Activated T-helper 1 cell treated with anti-CD3 and anti-CD28 coated beads, Interleukin-12 subunit alpha, Interleukin-12 subunit beta, Interleukin-2, Interleukin-4 antibody, amounts not matched to agents 30 ng/mL and 10 ng/mL and 1 ng/mL, durations not matched to agents 14 hours and 24 hours and 36 hours (primary cell): ENCODE measurements around the gene CHSY1. TPM values are rescaled to one million over a fixed set of nuclear protein-coding genes. Genes with fewer than 3 reads are reported as not detected.

Experiments
- DNase-seq: peaks from one replicate; pipeline ENCODE4 v3.0.0; 2021; ENCODE audit warnings: low spot score
- H3K27ac Mint-ChIP-seq: one replicate; pipeline ENCODE4 v1.8.0; 2021; ENCODE audit warnings: mild to moderate bottlenecking, mixed read lengths
- H3K27me3 Mint-ChIP-seq: one replicate; pipeline ENCODE4 v1.8.0; 2022; ENCODE audit warnings: mild to moderate bottlenecking, moderate library complexity, mixed read lengths; ENCODE audit not compliant: insufficient read depth
- H3K36me3 Mint-ChIP-seq: one replicate; pipeline ENCODE4 v1.8.0; 2021; ENCODE audit warnings: low read depth, mixed read lengths
- H3K4me1 Mint-ChIP-seq: one replicate; pipeline ENCODE4 v1.8.0; 2021; ENCODE audit warnings: low read depth, mixed read lengths
- H3K4me3 Mint-ChIP-seq: one replicate; pipeline ENCODE4 v1.8.0; 2021; ENCODE audit warnings: mild to moderate bottlenecking, moderate library complexity, mixed read lengths
- H3K9me3 Mint-ChIP-seq: one replicate; pipeline ENCODE4 v1.8.0; 2021; ENCODE audit warnings: mixed read lengths
- intact Hi-C: fragments of 100-400 bp; cut with micrococcal nuclease; formaldehyde crosslinking; loops from one replicate; pipeline ENCODE4 v1.15.1; 2024
- total RNA-seq: library from RNA; stranded (reverse); gene quantifications from 2 replicates; pipeline ENCODE4 v1.2.3, GENCODE V29; 2022

CHSY1 gene
- total RNA-seq, 1 donor from 2014 or later: 76.3 TPM

- peak overlapping the region; percentile 34 for H3K27ac Mint-ChIP-seq
- H3K27me3 Mint-ChIP-seq: no peaks in the 10 kb centered on the region
- intact Hi-C loops: no loop called here
- no peak overlapping the region for H3K4me3 Mint-ChIP-seq
- no peaks in the 10 kb centered on the region for H3K9me3 Mint-ChIP-seq
- DNase-seq: no peak
- H3K36me3 Mint-ChIP-seq: peaks cover 50% of the 10 kb centered on the region
- peaks cover 73% of the 10 kb centered on the region for H3K4me1 Mint-ChIP-seq
These were observed 78.4 kb downstream of the CHSY1 start for GRCh38 chr15:101173233-101174119.

- Mint-ChIP-seq H3K27ac (peak overlapping the region; percentile 45), H3K36me3 (peaks cover 41% of the 10 kb centered on the region), H3K4me1 (peaks cover 73% of the 10 kb centered on the region), H3K9me3 (peaks cover under 1% of the 10 kb centered on the region), H3K27me3 (no peaks in the 10 kb centered on the region), H3K4me3 (no peak overlapping the region)
- DNase-seq: no peak
- intact Hi-C loops: no loop called here
These were observed 79.3 kb downstream of the CHSY1 start for GRCh38 chr15:101172501-101173071.

GRCh38 chr15:101171954-101172353 is 79.9 kb downstream of the CHSY1 start:
- no peak overlapping the region for H3K4me3 Mint-ChIP-seq
- intact Hi-C loops: no loop called here
- DNase-seq: no peak
- H3K27ac Mint-ChIP-seq: no peak overlapping the region
- H3K4me1 Mint-ChIP-seq: peaks cover 76% of the 10 kb centered on the region
- peaks cover 7% of the 10 kb centered on the region for H3K9me3 Mint-ChIP-seq
- peaks cover 41% of the 10 kb centered on the region for H3K36me3 Mint-ChIP-seq
- H3K27me3 Mint-ChIP-seq: no peaks in the 10 kb centered on the region

- Mint-ChIP-seq H3K9me3 (peaks cover 17% of the 10 kb centered on the region), H3K4me3 (no peak overlapping the region), H3K4me1 (peaks cover 69% of the 10 kb centered on the region), H3K36me3 (peaks cover 46% of the 10 kb centered on the region), H3K27ac (peak overlapping the region; percentile 26), H3K27me3 (no peaks in the 10 kb centered on the region)
- intact Hi-C loops: no loop called here
- no peak for DNase-seq
These were observed 81.1 kb downstream of the CHSY1 start for GRCh38 chr15:101170568-101171350.

DNA sequence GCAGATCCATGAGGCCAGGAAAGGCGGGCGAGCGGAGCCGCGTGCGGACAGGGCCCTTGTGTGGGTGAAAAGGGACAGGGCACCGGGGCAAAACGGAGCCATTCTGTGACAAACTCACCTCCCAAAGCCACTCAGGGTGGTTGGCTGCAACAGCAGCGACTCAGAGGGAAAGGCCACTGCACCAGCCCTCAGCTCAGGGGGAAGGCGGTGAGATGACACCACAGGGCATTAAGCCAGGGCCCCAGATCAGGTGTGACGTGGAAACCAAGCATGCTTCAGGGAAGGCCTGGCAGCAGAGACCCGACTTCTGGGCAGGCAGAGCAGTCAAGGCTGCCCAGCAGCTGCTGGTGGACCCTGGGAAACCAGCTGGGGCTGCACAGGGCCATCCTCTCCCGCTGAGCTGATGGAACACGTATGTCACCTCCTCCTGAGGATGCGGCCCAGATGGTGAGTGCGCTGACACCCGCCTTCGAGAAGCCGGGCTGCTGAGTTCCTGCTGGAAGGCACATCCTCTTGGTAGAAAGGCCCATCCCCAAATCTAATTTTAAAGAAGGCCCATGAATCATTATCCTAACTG is 82.3 kb downstream of the CHSY1 start:
- no peak overlapping the region for H3K4me3 Mint-ChIP-seq
- no peaks in the 10 kb centered on the region for H3K27me3 Mint-ChIP-seq
- peak overlapping the region; percentile 88 for H3K27ac Mint-ChIP-seq
- no peak for DNase-seq
- intact Hi-C loops: loop anchor here (2.0 kb wide), 2 partner anchors 33 to 81 kb away; no protein-coding TSS in a partner anchor
- peaks cover 27% of the 10 kb centered on the region for H3K9me3 Mint-ChIP-seq
- H3K4me1 Mint-ChIP-seq: peaks cover 57% of the 10 kb centered on the region
- peaks cover 44% of the 10 kb centered on the region for H3K36me3 Mint-ChIP-seq

DNA sequence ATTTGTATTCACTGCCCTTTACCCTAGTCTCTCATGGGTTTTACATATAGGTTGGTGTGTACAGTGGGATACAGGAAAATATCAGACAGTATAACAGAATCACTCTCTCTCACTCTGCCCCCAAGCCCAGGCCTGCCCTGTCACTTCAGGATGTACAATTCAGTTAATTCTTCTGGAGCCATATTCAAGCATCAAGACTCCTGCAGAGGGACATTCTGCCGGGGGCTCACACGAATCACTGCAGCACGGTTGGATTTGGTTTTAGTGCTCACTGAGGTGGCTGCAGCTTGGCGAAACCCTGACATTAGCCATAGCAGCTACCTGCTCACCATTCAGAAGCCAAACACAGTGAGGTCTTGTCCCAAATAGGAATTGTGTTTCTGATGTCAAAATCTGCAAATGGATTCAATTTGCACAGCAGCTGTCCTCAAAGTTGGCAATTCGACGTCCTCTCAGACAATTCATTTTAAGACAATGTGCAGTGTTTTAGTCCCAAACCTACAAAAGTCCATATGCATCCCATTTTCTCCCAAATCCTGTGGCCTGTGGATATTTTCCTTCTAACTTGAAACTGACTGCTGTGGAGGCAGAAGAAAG is 82.9 kb downstream of the CHSY1 start:
- Mint-ChIP-seq H3K9me3 (peaks cover 33% of the 10 kb centered on the region), H3K4me1 (peaks cover 56% of the 10 kb centered on the region), H3K27ac (peak overlapping the region; percentile 88), H3K36me3 (peaks cover 44% of the 10 kb centered on the region), H3K27me3 (no peaks in the 10 kb centered on the region), H3K4me3 (peak overlapping the region; percentile 66)
- DNase-seq: no peak
- intact Hi-C loops: loop anchor here (1.0 to 2.0 kb wide), 6 partner anchors 10 to 82 kb away; no protein-coding TSS in a partner anchor

DNA sequence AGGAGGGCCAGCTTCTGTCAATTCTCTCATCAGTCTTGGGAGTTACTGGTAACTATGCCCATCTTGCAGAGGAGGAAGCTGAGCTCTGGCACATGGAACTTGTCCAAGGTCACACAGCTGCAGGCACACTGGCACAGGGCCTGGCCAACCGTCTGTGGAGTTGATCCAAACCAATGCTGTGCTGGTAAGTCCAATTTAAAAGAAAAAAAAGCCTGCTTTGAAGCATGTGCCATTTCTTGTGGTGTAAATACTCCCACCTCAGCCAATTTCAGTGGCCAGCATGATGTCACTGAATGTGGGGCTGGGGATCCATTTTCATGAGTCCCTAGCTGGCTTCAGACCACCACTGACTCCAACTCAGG is 83.4 kb downstream of the CHSY1 start:
- intact Hi-C loops: loop anchor here (1.0 to 2.0 kb wide), 6 partner anchors 9 to 82 kb away; no protein-coding TSS in a partner anchor
- peak overlapping the region; percentile 88 for H3K27ac Mint-ChIP-seq
- peaks cover 38% of the 10 kb centered on the region for H3K9me3 Mint-ChIP-seq
- no peak for DNase-seq
- peak overlapping the region; percentile 66 for H3K4me3 Mint-ChIP-seq
- H3K27me3 Mint-ChIP-seq: no peaks in the 10 kb centered on the region
- H3K4me1 Mint-ChIP-seq: peaks cover 57% of the 10 kb centered on the region
- H3K36me3 Mint-ChIP-seq: peaks cover 45% of the 10 kb centered on the region

DNA sequence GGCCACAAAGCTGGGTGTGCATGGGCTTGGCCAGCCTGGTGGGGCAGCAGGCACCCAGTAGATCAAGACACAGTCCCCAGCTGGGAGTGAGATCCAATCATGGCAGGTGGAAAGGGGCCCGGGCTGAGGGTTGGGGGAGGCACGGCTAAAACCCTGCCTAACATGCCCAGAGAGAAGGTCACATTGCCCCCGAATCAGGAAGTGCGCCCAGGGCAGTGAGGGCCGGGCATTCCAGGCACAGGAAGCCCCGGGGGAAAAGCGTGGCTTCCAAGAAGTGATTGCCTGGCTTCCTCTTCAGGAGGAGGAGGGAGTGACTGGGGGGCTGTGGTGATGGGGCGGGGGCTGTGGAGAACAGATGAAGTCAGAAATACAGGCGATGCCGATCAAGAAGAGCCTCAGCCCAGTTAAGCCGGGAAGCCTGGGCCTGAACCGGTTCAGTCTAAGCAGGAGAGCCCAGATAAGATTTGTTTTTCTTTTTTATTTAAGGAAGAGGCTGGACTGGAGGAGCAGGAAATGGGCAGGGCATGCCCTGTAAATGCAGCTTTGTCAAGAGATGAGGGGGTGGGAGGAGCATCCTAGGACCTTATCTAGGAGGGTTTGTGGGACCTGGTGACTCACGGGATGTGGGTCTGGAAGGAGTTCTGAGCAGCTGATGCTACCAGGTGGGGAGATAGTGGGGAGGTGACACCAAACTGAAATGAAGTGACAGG is 83.9 kb downstream of the CHSY1 start:
- peaks cover 39% of the 10 kb centered on the region for H3K9me3 Mint-ChIP-seq
- DNase-seq: peak; percentile 77
- peaks cover 58% of the 10 kb centered on the region for H3K4me1 Mint-ChIP-seq
- intact Hi-C loops: loop anchor here (1.0 to 2.0 kb wide), 6 partner anchors 9 to 83 kb away; no protein-coding TSS in a partner anchor
- peaks cover 42% of the 10 kb centered on the region for H3K36me3 Mint-ChIP-seq
- peak overlapping the region; percentile 58 for H3K4me3 Mint-ChIP-seq
- peak overlapping the region; percentile 88 for H3K27ac Mint-ChIP-seq
- no peaks in the 10 kb centered on the region for H3K27me3 Mint-ChIP-seq

GRCh38 chr15:101167411-101167752 is 84.5 kb downstream of the CHSY1 start:
- H3K4me3 Mint-ChIP-seq: peak overlapping the region; percentile 58
- peaks cover 39% of the 10 kb centered on the region for H3K9me3 Mint-ChIP-seq
- H3K27me3 Mint-ChIP-seq: no peaks in the 10 kb centered on the region
- intact Hi-C loops: no loop called here
- H3K4me1 Mint-ChIP-seq: peaks cover 54% of the 10 kb centered on the region
- H3K27ac Mint-ChIP-seq: peak overlapping the region; percentile 88
- peaks cover 40% of the 10 kb centered on the region for H3K36me3 Mint-ChIP-seq
- DNase-seq: no peak

DNA sequence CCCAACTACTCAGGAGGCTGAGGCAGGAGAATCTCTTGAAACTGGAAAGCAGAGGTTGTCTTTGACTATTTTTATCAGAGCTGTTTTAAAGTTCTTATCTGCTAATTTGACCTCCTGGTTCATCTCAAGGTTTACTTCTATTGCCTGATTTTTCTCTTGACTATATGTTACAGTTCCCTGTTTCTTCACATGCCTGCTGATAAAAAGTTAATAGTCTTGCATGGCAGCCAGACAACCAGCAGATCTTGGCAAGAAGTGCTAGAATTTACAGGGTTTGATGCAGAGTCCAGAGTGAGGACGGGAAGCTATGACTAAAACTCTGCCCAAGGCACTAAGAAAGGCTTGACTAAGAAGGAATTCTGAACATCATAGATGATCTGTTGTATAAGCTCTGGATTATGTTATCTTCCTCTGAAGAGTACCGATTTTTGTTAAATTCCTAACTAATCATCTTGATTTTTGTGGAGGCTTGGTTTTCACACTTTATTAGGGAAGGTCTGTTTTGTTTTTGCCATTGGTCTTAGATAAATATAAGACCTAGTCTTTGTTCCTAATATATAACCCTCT is 85.9 kb downstream of the CHSY1 start:
- Mint-ChIP-seq H3K36me3 (peaks cover 42% of the 10 kb centered on the region), H3K27me3 (no peaks in the 10 kb centered on the region), H3K4me3 (no peak overlapping the region), H3K9me3 (peaks cover 39% of the 10 kb centered on the region), H3K27ac (no peak overlapping the region), H3K4me1 (peaks cover 65% of the 10 kb centered on the region)
- intact Hi-C loops: no loop called here
- no peak for DNase-seq

DNA sequence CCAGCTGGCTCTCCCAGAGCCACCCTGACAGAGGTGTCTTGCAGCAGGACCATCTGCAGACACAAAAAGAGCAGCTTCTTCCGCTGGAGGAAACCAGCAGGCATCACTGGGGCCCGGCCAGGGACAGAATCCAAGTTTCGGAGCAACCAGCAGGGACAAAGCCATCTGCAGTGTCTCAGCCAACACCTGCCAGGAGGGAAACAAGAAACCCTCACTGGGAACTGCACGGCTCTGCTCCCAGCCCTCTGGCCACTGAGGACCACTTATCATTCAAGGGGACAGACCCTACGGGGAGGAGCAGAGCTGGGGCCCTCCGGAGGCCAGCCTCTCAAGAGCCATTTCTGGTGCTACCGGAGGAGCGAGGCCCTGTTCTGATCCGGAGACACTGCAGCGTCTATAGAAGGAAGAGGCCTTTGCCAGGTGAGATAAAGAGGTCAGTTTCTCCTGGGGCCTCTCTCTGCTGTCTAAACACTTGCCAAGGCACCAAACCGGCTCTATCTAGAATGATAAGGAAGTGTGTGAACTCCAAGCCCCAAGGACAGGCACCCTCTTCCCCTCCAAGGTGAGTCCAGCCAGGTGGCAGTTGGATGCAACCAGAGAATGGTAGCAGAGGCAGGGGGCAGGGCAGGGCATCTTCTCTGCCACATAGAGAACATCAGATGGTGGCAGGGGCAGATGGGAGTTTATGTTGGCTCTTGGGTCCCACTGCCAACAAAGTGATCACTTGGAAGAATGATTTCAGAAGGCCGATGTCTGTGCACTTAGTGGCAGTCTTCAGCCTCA is 89.0 kb downstream of the CHSY1 start:
- H3K36me3 Mint-ChIP-seq: peaks cover 41% of the 10 kb centered on the region
- DNase-seq: no peak
- no peak overlapping the region for H3K4me3 Mint-ChIP-seq
- H3K27ac Mint-ChIP-seq: no peak overlapping the region
- peaks cover 60% of the 10 kb centered on the region for H3K4me1 Mint-ChIP-seq
- no peaks in the 10 kb centered on the region for H3K27me3 Mint-ChIP-seq
- intact Hi-C loops: no loop called here
- peaks cover 39% of the 10 kb centered on the region for H3K9me3 Mint-ChIP-seq
